ENCODE results near the gene ATAD5.
"Not testable (repeated sequence)": the region's sequence is repeated elsewhere in the genome, so short reads cannot be mapped to it uniquely, and the experiment has no call there.

Gene ATAD5

GRCh38 chr17:30831663-30832437 is at the start of gene ATAD5:
ATAD5 (plus strand) TSS chr17:30831966; CDS start chr17:30832348, 382 bp downstream.
- peak; percentile 95 for DNase-seq

- no peak for DNase-seq
These were observed 49.6 kb upstream of the ATAD5 start for GRCh38 chr17:30782206-30782605.

- DNase-seq, result no peak
These were observed 42.8 kb upstream of the ATAD5 start for GRCh38 chr17:30788918-30789317.

GRCh38 chr17:30790279-30790678 is 41.5 kb upstream of the ATAD5 start:
- DNase-seq, result no peak

GRCh38 chr17:30793282-30793977 is 38.3 kb upstream of the ATAD5 start:
- DNase-seq, result no peak

- DNase-seq, result no peak
These were observed 37.4 kb upstream of the ATAD5 start for GRCh38 chr17:30794372-30794771.

GRCh38 chr17:30796016-30796415 is 35.8 kb upstream of the ATAD5 start:
- no peak for DNase-seq

GRCh38 chr17:30801671-30802070 is 30.1 kb upstream of the ATAD5 start:
- DNase-seq, result no peak

GRCh38 chr17:30805944-30806456 is 25.8 kb upstream of the ATAD5 start:
- DNase-seq, result no peak

GRCh38 chr17:30807896-30808295 is 23.9 kb upstream of the ATAD5 start:
- DNase-seq, result no peak

GRCh38 chr17:30808785-30809286 is 22.9 kb upstream of the ATAD5 start:
- no peak for DNase-seq

GRCh38 chr17:30809867-30810266 is 21.9 kb upstream of the ATAD5 start:
- no peak for DNase-seq

GRCh38 chr17:30812218-30813177 is 19.3 kb upstream of the ATAD5 start:
- DNase-seq, result no peak

- DNase-seq, result not testable (repeated sequence)
These were observed 17.5 kb upstream of the ATAD5 start for GRCh38 chr17:30814236-30814635.

GRCh38 chr17:30814860-30815259 is 16.9 kb upstream of the ATAD5 start:
- not testable (repeated sequence) for DNase-seq

GRCh38 chr17:30816165-30816564 is 15.6 kb upstream of the ATAD5 start:
- DNase-seq, result no peak

GRCh38 chr17:30819971-30820705 is 11.6 kb upstream of the ATAD5 start:
- no peak for DNase-seq

- DNase-seq, result no peak
These were observed 9.7 kb upstream of the ATAD5 start for GRCh38 chr17:30821871-30822723.

GRCh38 chr17:30822919-30823318 is 8.8 kb upstream of the ATAD5 start:
- DNase-seq, result not testable (repeated sequence)

- DNase-seq, result no peak
These were observed 8.3 kb upstream of the ATAD5 start for GRCh38 chr17:30823421-30823820.

GRCh38 chr17:30824002-30824355 is 7.8 kb upstream of the ATAD5 start:
- DNase-seq, result no peak

Measured in NCI-H1436 (cell line).